Measurements from ENCODE around the gene ST8SIA6.

GRCh38 chr10:17428351-17429097 lies 25.9 kb downstream of the ST8SIA6 start:
- TF ChIP-seq CTCF (IDR thresholded peaks at IDR 0.05; ENCODE audit: low read length) (no peak), EZH2 (optimal IDR thresholded peaks at IDR 0.05; ENCODE audit: low read depth, low read length) (no peak)

All from MM.1S (cell line).